GM19193 (cell line): ENCODE results near the gene FYN.

ENCODE experiments used
- POLR2A ChIP-seq: IDR thresholded peaks from 4 replicates; pipeline ENCODE4 v1.6.1; 2011; ENCODE audit not compliant: insufficient read depth, insufficient read length; ENCODE audit errors: extremely low read depth

The FYN gene

DNA sequence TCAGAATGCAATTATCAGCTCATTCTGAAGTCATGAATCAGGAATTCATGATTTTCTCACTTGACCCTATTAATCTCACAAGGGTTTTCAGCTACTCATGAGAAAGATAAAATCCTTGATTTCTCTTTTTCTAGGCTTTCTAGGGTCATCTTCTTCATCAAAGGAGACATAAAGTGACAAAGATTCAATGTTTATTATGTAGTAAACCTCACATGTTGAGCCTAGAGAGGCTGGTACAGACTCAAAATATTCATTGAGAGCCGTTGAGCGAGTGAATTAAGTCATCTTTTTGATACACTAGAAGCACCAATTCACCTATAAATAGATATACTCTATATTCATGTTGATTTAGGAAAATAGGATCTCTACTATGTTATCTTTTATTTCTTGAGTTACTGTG lies 162.8 kb downstream of the FYN start:
- no peak for TF ChIP-seq POLR2A

DNA sequence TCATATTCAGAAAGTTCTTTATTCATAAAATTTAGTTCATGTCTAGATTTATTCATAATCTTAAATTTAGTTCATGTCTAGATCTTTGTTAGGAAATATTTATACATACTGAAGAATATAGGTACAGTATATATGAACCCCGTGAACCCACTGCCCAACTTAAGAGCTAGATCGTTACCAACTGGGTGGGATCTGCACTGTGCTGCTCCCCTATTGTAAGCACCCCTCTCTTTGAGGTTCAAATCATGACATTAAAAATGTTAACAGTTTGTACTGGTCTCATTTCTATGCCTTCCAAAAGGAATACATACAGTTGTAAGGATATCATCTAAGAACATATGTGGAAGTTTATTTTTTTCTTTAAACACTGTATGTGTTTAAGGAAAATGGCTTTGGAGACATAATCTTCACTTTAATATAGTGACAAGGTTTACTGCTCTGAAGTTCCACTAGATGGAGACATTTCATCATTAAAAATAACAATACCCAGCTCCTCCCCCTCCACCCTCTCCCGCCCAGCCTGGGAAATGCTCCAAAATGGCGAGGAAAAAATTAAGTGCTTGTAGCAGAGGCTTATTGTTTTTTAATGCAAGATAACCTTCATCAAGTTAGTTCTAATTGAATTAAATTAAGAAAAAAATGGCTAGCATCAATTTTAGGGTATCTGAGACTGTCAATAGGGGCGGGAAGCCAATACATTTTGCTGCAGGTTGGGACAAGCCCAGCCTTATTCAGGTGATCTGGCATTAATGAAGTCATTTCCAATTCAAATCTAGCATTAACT lies 163.4 kb downstream of the FYN start:
- no peak for TF ChIP-seq POLR2A

DNA sequence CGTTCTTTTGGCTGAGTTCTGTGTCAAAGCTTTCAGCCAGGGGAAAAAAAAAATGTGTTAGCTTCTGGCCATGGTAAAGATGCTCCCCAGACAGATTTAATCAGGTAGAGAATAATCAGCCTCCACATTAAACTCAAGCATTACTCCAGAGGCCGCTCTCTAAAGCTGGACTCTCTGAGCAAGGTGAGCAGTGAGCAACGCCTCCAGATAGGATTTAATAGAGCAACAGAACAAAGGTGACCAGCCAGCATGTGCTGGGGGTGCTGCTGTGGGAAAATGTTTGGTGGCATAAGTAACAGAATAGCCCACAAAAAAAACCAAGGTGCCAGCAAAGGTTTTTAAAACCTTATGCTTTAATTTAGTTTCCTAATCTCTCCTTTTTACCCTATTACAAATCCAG lies 164.1 kb downstream of the FYN start:
- no peak for TF ChIP-seq POLR2A

DNA sequence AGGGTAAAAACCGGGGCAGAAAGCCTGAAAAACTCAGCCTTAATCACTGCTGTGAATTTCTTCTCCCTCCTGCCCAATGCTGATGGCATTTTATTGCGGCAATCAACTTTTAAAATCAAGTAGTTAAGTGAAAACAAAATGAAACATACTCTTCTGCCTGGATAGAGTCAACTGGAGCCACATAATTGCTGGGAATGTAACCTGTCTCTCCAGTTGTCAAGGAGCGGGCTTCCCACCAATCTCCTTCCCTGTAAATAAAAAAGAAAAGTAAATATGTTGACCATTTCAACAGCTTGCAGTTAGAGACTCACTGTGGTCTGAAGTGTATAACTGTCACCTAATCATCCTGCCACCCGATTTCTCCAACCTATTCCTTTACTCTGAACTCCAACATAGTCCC lies 165.5 kb downstream of the FYN start:
- TF ChIP-seq POLR2A = no peak

DNA sequence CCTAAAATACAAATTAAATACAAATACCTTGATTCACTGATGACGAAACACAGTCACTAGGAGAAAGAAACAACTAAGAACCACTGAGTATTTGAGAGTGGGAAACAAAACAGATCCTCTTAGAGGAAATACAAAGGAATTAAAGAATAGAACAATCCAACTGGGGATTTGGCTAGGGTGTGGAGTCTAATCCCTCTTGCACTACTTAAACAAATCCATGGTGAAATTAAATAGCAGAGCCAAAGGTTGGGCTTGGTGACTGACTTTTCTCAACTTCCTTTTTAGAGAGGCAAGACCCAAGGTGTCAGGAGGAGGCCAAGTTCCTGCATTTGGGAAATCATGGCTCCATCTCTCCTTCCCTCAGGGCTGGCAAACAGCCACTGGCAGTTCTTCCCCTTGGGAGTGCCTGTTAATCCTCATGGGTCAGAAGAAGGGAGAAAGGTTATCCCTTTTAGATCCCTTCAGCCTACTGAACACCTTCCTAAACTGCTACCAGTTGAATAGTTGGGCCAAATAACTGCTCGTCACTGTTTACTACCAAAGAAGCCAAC lies 166.3 kb downstream of the FYN start:
- no peak for TF ChIP-seq POLR2A

DNA sequence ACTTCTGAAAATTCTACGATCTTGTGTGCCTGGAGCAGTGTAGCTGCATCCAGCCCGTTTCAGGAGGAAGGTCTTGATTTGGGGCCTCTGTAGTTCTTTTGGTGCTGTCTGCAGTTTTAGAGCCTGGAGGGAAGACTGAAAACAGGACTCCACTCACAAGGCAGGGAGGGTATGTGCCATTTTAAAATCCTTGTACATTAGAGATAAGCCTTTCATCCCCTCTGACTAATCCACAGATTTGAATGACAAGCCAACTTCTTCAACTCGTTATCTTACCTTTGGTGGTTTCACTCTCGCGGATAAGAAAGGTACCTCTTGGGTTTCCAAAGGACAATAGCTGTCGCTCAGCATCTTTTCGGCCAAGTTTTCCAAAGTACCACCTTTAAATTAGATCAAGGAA lies 169.5 kb downstream of the FYN start:
- TF ChIP-seq POLR2A = no peak

DNA sequence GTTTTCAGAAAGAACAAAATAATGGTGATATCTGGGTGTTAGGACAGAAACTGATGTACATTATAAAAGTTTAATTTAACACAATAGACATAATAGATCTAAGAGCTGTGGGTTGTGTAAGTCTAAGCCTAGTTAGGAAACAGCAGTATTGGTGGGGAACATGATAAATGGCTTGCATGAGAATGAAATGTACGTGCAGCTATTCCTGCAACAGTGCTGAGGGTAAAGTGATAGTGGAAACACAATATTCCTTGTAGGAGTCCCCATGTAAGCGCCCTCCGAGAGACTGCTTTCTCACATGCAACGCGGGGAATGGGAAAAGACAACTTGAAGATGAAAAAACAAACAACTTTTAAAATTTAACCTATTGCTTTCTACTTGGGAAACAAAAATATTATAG lies 171.0 kb downstream of the FYN start:
- TF ChIP-seq POLR2A = no peak

DNA sequence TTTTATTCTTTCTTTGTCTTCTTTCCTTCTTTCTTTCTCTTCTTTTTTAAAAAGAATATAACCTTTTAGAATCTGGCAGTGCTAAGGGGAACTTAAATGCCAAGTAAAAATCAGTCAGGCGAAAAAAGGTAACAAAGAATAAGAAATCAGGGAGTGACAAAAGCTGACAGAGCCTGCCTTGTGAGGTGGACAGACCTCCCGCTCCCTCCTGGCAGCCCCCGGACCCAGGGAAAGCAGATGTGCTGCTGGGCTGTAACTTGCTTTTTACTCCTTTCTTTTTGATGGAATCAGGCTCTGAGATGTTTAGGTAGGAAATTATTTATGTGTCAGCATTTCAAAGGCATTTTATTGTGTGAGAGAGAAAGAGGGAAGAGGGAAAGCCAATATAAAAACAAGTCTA lies 172.1 kb downstream of the FYN start:
- TF ChIP-seq POLR2A = no peak

DNA sequence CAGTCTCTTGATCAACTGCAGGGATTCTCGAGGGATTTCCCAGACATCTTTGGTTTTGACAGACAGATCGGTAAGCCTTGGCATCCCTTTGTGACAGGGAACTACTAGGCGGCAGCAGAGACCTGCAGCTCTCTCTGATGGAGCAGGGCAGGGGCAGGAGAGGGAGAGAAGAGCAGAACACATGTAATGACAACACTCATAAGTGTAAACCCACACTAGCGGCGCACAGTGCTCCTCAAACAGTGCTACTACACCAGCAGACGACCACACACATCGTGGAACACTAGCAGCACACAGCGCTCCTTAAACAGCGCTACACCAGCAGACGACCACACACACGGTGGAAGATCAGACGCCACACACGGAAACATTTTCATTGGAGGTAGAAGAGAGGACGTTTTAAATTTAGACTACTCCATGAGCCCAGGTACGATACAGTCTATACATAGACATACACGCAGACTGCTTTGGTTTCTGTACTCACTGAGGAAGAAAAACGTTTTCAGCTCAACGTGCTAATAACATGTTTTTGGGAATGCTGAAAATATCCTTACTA lies 173.0 kb downstream of the FYN start:
- no peak for TF ChIP-seq POLR2A

DNA sequence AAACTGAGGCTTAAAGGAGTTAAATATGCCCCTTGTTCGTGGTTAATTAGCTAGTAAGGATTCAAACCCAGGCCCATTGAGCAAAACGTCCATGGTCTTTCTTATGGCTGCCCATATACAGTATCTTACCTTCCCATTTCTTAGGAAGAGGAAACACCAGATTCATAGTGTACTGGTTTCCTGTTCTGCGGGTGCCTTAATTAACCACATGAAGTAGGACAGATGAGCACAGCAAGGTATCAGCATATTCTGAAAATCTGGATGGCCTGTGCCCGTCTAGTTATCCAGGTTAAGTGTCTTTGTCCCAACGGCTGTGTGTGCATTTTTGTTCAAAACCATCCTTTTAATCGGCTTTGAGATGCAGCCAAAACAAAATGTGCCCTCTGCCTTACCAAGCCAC lies 174.1 kb downstream of the FYN start:
- TF ChIP-seq POLR2A = no peak

DNA sequence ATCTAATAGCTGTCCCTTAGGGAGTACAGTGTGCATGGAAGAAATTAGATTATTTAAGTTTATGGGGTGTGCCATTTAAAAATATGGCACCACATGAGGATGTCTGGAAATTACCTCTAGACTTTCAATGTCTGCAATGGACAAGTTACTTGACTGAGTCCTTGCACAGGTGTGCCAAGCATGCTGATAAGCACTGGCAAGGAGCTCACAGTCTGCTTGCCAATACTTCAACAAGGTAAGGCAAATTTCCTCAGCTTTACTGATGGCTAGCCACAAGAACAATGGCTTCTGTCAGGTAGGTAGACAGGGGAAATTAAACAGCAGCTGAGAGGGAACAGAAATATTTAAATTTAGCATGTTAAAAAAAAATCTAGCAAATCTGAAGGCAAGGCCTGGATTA lies 176.4 kb downstream of the FYN start:
- no peak for TF ChIP-seq POLR2A

DNA sequence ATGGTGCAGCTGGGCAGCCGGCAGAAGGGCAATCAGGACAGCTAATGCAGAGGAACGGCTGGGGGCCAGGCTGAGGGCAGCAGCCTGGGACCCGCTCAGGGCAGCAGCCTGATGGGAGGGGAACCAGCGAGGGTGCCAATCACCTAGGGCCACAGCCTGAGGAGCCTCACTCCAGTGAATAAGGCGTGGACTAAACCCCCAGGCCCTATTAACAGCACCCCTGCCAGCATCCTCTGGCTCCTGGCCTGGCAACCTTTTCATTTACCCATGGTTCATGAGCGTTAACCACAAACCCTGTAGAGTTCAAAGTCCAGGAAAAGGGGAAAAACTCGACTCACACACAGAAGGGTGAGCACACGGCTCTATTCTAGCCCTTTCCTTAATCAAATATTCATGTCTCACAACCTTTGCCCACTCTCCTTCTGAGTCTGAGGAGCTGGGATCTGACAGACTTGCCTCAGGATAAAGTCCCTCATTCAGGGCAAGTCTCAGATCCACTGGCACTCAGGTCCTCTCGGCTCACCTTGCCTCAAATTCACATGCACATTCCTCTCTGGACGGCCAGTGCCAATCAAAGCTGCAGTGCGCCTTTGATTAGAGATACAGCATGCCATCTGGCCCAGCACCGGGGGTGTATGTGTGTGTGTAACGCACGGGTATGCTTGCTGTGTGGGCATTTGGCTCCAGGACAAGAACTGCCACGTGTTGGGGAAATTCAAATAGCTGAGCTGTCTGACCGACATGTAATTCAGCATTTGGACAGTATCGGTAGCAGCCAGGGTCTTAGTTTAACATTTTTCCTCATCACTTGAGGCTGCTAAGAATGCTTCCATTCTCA lies 180.7 kb downstream of the FYN start:
- TF ChIP-seq POLR2A = no peak

DNA sequence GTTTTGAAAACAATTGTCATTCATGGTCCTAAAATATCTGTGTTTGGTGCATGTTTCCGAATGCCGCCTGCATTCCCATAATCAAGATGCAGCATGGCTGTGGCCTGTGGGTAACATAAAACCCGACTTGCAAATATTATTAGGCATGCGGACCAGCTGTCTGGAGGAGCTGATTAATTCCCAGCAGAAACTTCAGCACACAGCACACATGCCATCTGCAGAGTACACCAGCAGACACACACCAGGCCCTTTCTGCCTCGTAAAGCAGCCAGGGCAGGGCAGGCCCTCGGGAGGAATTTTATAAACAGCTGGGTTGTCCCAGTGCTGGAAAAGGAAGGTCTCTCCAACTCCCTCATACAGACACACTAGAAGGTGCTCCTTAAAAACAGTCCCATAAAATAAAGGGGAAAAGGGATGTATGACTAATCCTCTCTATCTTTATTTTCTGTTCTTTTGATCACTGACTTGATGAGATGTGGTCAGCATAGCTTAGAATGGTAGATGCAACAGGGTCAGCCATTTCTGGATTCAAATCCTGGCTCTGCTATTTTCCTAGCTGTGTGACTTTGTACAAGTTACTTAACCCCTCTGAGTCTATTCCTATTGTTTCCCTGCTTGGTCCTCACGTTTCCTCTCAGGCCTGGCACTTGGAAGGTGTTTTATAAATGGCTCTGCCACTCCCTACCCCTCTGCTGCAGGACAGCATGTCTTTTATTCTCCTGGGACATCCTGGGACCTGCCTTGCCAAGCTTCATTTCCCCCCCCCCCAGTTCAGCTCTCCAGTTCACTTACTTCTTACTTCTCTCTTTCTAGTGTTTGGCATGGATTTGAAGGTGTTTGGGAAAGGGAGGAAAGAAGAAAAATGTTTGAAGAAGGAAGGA lies 181.7 kb downstream of the FYN start:
- no peak for TF ChIP-seq POLR2A

DNA sequence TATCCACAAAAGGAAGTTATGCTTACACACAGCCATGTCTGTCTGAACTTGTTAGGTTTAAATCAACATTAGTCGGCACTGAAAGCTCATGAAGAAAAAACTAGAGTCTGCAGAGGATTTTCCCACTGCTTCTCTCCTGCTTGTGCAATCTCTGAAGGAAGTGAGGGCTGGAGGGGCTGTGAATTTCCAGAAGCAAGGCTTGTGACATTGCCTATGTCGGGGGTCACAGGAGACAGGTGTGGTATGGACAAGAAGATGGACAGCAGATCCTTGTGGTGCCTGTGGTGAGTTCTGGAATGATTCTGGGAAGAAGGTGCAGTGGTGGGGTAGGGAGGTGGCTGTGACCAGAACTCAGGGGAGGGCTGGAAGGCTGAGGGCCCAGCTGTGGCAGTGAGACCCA lies 183.3 kb downstream of the FYN start:
- TF ChIP-seq POLR2A = no peak

DNA sequence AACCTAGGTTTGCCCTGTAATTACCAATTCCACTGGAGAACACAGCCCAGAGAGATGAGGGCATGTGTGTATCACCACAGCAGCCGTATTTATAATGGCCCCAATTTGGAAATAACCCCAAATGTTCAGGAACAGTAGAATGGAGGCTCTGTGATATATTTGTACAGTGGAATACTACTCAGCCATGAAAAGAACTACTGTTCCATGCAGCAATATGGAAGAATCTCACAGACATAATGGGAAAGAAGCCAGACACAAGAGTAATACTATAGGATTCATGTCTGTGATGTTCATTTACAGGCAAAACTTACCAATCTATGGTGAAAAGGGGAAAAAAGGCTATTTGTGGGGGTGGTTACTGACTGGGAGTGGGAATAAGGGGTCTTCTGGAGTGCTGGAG lies 183.8 kb downstream of the FYN start:
- no peak for TF ChIP-seq POLR2A
